Body of pancreas (tissue), 4 donors: Measurements from ENCODE around the gene DPEP1. TPM values are rescaled to one million over a fixed set of nuclear protein-coding genes. Genes with fewer than 3 reads are reported as not detected.

ENCODE experiments used
- ATAC-seq: fragments of 150-250 bp; one replicate; pipeline ENCODE4 v1.9.1; 2016
- DNase-seq, 4 donors: peaks; one replicate each; pipeline ENCODE4 v3.0.0-alpha.2; 2019
- H3K27ac ChIP-seq, 4 donors: fragments of 200-600 bp; sonication (generic); 1 replicate in 3 of 4; 2 replicates in 1 of 4; pipeline versions ENCODE4 v1.5.1 to v1.6.1; 2016 to 2019; ENCODE audit warnings: mild to moderate bottlenecking in 1 of 4, mixed read lengths in 1 of 4, moderate library complexity in 1 of 4
- H3K27me3 ChIP-seq, 2 donors: fragments of 200-600 bp; sonication (generic); one replicate each; pipeline ENCODE4 v1.6.0; 2016; ENCODE audit warnings: mild to moderate bottlenecking in 1 of 2
- H3K36me3 ChIP-seq, 2 donors: fragments of 200-600 bp; sonication (generic); replicated peaks in 1 of 2; 2 replicates each; pipeline ENCODE4 v1.5.1; 2016; ENCODE audit warnings: low read depth in 2 of 2; ENCODE audit not compliant: insufficient read depth in 1 of 2
- H3K4me1 ChIP-seq: fragments of 200-600 bp; sonication (generic); one replicate; pipeline ENCODE4 v1.6.0; 2016
- H3K4me3 ChIP-seq, 2 donors: fragments of 200-600 bp; sonication (generic); 1 replicate in 1 of 2; 2 replicates in 1 of 2; pipeline ENCODE4 v1.5.1; 2016 to 2019
- H3K9me3 ChIP-seq, 3 donors: fragments of 200-600 bp; sonication (generic); 1 replicate in 2 of 3; 2 replicates in 1 of 3; pipeline ENCODE4 v1.5.1; 2016
- POLR2A ChIP-seq, 3 donors: fragments of 450-650 bp; IDR thresholded peaks; one replicate each; pipeline ENCODE4 v1.6.1; 2016; ENCODE audit warnings: antibody characterized with exemption in 3 of 3, mild to moderate bottlenecking in 2 of 3
- WGBS, 2 donors: methylation state at CpG; one replicate each; pipeline ENCODE4 v1.1.5; 2017; 5-methylcytosine and 5-hydroxymethylcytosine counted together
- intact Hi-C: fragments of 100-400 bp; cut with DNase I; formaldehyde crosslinking; loops from one replicate; pipeline ENCODE4 v1.15.1; 2023
- total RNA-seq, 2 donors: library from RNA; depleted of rRNA; stranded (reverse); fragments of >200 nt; gene quantifications; one replicate each; pipeline ENCODE4 v1.1.0, GENCODE V29; 2016
- TF ChIP-seq, protein P1 (sequence below), 7 experiments: fragments of 450-650 bp in 4 of 7; fragments of 200-600 bp in 3 of 7; sonication (generic) in 3 of 7; IDR thresholded peaks; one replicate each; pipeline ENCODE4 v1.5.1; 2016 to 2019; ENCODE audit warnings: antibody characterized with exemption in 7 of 7

The DPEP1 gene
- total RNA-seq, 2 donors from 2014 or later: 116 to 147 TPM

DNA sequence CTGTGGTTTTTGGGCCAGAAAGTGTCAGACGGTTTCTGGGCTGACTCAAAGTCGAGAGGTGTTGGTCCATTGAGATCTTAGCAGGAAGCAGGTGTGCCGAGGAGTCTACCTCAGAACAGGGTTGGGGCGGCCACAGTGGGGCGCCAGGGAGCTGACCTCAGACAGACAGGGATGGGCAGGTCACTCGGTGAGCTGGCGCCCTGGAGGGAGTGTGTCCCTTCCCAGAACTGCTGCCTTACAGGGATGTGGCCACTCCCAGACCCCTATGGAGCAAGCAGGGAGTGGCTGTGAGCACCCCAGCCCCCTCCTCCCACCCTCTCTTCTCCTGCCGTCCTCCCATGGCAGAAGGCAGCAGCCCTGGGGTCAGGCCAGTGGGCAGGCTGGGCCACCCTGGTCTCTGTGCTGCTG lies 14.0 kb upstream of the DPEP1 start:
- no peaks in the 10 kb centered on the region for H3K36me3 ChIP-seq
- H3K9me3 ChIP-seq: no peaks in the 10 kb centered on the region
- no peaks in the 10 kb centered on the region for H3K27me3 ChIP-seq
- no peaks in the 10 kb centered on the region for H3K4me1 ChIP-seq
- no peak for TF ChIP-seq POLR2A (IDR thresholded peaks at IDR 0.05)
- TF ChIP-seq, protein P1, sequence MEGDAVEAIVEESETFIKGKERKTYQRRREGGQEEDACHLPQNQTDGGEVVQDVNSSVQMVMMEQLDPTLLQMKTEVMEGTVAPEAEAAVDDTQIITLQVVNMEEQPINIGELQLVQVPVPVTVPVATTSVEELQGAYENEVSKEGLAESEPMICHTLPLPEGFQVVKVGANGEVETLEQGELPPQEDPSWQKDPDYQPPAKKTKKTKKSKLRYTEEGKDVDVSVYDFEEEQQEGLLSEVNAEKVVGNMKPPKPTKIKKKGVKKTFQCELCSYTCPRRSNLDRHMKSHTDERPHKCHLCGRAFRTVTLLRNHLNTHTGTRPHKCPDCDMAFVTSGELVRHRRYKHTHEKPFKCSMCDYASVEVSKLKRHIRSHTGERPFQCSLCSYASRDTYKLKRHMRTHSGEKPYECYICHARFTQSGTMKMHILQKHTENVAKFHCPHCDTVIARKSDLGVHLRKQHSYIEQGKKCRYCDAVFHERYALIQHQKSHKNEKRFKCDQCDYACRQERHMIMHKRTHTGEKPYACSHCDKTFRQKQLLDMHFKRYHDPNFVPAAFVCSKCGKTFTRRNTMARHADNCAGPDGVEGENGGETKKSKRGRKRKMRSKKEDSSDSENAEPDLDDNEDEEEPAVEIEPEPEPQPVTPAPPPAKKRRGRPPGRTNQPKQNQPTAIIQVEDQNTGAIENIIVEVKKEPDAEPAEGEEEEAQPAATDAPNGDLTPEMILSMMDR (IDR thresholded peaks at IDR 0.05): peak in 5 of 7 experiments; percentile 13 to 48 (median 29)
- peak; percentile 35 to 72 (median 58) for DNase-seq
- WGBS, 2 donors: 32% methylated on average over 8 of the region's 8 CpGs; no CpG with 5 or more reads in 1 of the 2 donors
- ATAC-seq: peak; percentile 45
- H3K4me3 ChIP-seq: no peak overlapping the region
- no peak overlapping the region for H3K27ac ChIP-seq
- intact Hi-C loops: no loop called here

DNA sequence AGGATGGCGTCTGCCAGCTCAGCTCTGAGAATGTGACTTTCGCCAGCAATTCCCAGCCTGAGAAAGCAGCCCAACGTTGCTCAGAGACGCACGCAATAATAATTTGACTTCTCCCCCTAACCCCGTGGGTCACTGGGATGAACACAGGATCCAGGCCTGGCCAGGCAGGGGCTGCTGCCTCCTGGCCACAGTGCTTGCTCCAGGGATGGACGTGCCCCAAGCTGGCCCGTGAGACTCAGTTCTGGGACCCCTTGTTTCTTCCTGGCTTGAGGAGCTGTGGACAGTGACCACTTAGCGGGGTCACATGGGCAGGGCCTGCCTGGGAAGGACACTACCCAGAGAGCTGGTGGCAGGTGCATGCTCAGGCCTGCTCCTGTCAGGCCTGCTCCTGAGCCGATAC lies 13.5 kb upstream of the DPEP1 start:
- no peaks in the 10 kb centered on the region for H3K4me1 ChIP-seq
- DNase-seq (no peak), ATAC-seq (no peak)
- H3K27me3 ChIP-seq: no peaks in the 10 kb centered on the region
- intact Hi-C loops: no loop called here
- H3K4me3 ChIP-seq: no peak overlapping the region
- 78 to 94% methylated on average over 3 to 10 of the region's 10 CpGs for whole genome bisulfite sequencing, 2 donors
- no peak overlapping the region for H3K27ac ChIP-seq
- no peaks in the 10 kb centered on the region for H3K9me3 ChIP-seq
- TF ChIP-seq, protein P1 (IDR thresholded peaks at IDR 0.05): no peak
- no peak for TF ChIP-seq POLR2A (IDR thresholded peaks at IDR 0.05)
- no peaks in the 10 kb centered on the region for H3K36me3 ChIP-seq

DNA sequence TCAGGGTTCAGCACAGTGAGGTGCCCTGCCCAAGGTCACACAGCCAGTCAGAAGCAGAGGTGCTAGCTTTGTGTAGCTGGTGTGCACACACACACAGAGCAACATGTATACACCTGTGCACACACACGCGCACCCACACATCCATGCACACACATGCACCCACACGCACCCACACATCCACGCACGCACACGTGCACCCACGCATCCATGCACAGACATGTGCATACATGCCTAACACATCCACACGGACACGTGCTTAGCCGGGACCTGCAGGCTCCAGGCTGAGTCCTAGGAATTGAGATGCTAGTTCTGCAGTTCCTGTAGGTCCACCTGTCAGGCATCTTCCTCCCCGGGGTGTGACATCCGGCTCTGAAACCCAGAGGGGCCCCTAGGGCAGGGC lies 13.0 kb upstream of the DPEP1 start:
- ATAC-seq (no peak), DNase-seq (no peak)
- no peak for TF ChIP-seq POLR2A (IDR thresholded peaks at IDR 0.05)
- TF ChIP-seq, protein P1 (IDR thresholded peaks at IDR 0.05): no peak
- WGBS, 2 donors: 70 to 74% methylated on average over 2 to 12 of the region's 12 CpGs
- Histone ChIP-seq H3K4me1 (no peaks in the 10 kb centered on the region), H3K36me3 (no peaks in the 10 kb centered on the region), H3K4me3 (no peak overlapping the region), H3K9me3 (no peaks in the 10 kb centered on the region), H3K27me3 (no peaks in the 10 kb centered on the region), H3K27ac (no peak overlapping the region)
- intact Hi-C loops: no loop called here

DNA sequence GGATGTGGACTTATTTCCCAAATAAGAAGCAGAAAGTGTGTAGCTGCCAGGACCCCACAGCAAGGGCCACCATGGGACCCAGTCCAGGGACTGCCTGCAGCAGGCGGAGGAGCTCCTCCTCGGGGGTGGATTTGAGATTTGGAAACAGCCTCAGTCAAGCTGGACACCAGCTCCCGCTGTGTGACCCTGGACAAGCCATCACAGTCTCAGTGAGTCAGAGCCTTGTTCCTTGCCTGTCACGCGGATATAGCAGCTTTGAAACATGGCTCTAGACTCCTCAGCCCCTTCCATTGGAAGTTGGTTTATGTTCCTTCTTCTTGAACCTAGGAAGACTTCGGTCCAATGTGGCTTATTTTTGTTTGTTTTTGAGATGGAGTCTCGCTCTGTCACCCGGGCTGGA lies 12.5 kb upstream of the DPEP1 start:
- intact Hi-C loops: no loop called here
- 72 to 76% methylated on average over 5 to 8 of the region's 8 CpGs for WGBS, 2 donors

DNA sequence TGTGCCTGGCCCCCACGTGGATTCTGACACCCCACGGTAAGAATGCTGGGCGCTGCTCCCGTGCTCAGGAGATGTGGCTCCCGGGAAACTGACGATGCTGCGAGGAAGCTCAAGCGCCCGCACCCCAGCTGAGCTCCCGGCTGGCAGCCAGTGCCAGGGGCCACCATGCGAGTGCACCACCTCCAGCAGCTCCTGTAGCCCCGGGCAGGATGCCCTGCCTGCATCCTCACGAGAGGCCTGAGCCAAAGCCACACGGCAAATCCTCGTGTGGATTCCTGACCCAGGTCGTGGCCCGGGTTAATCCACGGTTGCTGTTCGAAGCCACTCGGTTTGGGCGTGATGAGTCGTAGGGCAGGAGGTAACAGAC lies 11.6 kb upstream of the DPEP1 start:
- ATAC-seq (no peak), DNase-seq (no peak)
- H3K27me3 ChIP-seq: no peaks in the 10 kb centered on the region
- H3K9me3 ChIP-seq: no peaks in the 10 kb centered on the region
- TF ChIP-seq, protein P1 (IDR thresholded peaks at IDR 0.05): no peak
- TF ChIP-seq POLR2A (IDR thresholded peaks at IDR 0.05): no peak
- H3K4me3 ChIP-seq: no peak overlapping the region
- intact Hi-C loops: no loop called here
- WGBS, 2 donors: 54 to 87% methylated on average over 8 to 21 of the region's 22 CpGs
- no peaks in the 10 kb centered on the region for H3K4me1 ChIP-seq
- no peak overlapping the region for H3K27ac ChIP-seq
- H3K36me3 ChIP-seq: no peaks in the 10 kb centered on the region

More for the DNA sequence above, 12.5 kb upstream of the DPEP1 start:
- DNase-seq (no peak), ATAC-seq (no peak)
- Histone ChIP-seq H3K27me3 (no peaks in the 10 kb centered on the region), H3K27ac (no peak overlapping the region), H3K4me3 (no peak overlapping the region), H3K9me3 (no peaks in the 10 kb centered on the region), H3K4me1 (no peaks in the 10 kb centered on the region), H3K36me3 (no peaks in the 10 kb centered on the region)
- no peak for TF ChIP-seq POLR2A (IDR thresholded peaks at IDR 0.05)
- TF ChIP-seq, protein P1 (IDR thresholded peaks at IDR 0.05): no peak
